ENCODE data around the gene RRP1. TPM values are rescaled to one million over a fixed set of nuclear protein-coding genes. Genes with fewer than 3 reads are reported as not detected.

RRP1 gene
- total and polyA plus RNA-seq, 9 of the 15 experiments (the other 6 are each of a cell fraction or from before 2014, with no cell fraction given) = 0.89 to 105 (median 51.6) TPM

DNA sequence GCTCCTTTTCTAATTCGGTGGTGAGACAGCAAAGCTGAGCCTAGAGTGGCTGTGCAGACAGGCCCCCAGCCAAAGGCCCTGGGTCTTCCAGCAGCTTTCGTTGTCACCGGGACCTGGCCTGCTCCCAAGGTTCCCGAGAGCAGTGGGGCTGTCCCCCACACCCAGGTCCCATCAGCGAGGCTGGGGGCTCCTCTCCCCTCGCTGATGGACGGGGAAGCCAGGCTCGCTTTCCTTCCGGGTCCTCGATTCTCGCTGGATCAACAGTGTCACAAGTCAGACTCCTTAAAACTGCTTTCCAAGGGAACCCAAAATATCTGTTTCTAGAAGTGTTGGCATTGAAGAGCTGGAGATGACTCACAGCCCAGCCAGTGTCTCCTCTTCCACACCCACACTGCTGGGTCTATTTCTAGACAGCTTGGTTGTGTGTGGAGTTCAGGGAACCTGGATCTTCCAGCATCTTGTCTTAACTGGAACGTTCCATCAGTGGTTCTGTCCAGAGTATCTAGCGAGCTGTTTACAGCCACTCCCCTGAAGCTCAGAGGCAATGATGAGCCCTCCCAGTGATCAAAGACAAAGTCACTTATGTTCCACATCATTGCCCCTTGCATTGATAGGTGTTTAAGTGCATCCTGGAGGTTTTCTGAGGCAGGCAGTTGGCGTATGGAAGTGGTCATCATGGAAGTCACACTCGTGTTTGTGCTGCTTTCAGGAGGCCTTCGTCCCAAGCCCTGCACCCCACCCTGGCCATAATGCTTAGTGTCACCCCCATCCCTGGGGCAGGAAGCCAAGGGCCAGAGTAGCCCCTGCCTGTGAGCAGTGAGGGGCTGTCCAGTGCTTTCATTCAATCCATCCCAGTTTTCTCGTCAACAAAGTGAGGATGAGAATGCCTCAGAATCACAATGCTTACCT, 35.2 kb downstream of the RRP1 start (continued):
- TF ChIP-seq TAF7 (tag; IDR thresholded peaks at IDR 0.05) = no peak
- TF ChIP-seq SMAD2 (IDR thresholded peaks at IDR 0.05; ENCODE audit: low read depth, low read length) = no peak
- TF ChIP-seq, protein P1, sequence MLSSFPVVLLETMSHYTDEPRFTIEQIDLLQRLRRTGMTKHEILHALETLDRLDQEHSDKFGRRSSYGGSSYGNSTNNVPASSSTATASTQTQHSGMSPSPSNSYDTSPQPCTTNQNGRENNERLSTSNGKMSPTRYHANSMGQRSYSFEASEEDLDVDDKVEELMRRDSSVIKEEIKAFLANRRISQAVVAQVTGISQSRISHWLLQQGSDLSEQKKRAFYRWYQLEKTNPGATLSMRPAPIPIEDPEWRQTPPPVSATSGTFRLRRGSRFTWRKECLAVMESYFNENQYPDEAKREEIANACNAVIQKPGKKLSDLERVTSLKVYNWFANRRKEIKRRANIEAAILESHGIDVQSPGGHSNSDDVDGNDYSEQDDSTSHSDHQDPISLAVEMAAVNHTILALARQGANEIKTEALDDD (IDR thresholded peaks at IDR 0.05) = no peak
- TF ChIP-seq ZNF77 (CRISPR knock-in tag; IDR thresholded peaks at IDR 0.05) = no peak
- TF ChIP-seq ZBTB7A (IDR thresholded peaks at IDR 0.05; ENCODE audit: borderline replicate concordance, control insufficient read depth, low read depth, low read length) = peak; percentile 28; the same call in 1 of the 2 replicates
- TF ChIP-seq GATAD2B (IDR thresholded peaks at IDR 0.05; ENCODE audit: borderline replicate concordance) = no peak
- peak; percentile 42 for TF ChIP-seq EGR1 (conservative IDR thresholded peaks at IDR 0.05)
- TF ChIP-seq, protein P2, sequence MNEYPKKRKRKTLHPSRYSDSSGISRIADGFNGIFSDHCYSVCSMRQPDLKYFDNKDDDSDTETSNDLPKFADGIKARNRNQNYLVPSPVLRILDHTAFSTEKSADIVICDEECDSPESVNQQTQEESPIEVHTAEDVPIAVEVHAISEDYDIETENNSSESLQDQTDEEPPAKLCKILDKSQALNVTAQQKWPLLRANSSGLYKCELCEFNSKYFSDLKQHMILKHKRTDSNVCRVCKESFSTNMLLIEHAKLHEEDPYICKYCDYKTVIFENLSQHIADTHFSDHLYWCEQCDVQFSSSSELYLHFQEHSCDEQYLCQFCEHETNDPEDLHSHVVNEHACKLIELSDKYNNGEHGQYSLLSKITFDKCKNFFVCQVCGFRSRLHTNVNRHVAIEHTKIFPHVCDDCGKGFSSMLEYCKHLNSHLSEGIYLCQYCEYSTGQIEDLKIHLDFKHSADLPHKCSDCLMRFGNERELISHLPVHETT (CRISPR knock-in tag; conservative IDR thresholded peaks at IDR 0.05 in 1 of 2, IDR thresholded peaks at IDR 0.05 in 1 of 2) = no peak
- peak; percentile 23; the same call in 1 of the 2 replicates for TF ChIP-seq MAFG (tag; conservative IDR thresholded peaks at IDR 0.05)
- no peak for TF ChIP-seq TAL1 (IDR thresholded peaks at IDR 0.05)
- no peak; the same call in 1 of the 2 replicates for TF ChIP-seq POLR2G (IDR thresholded peaks at IDR 0.05; ENCODE audit: low read depth, low read length)
- no peak for TF ChIP-seq ZFPM2 (CRISPR knock-in tag; IDR thresholded peaks at IDR 0.05)
- TF ChIP-seq POLR2B (IDR thresholded peaks at IDR 0.05; ENCODE audit: low read depth, partially characterized antibody) = no peak
- no peak for TF ChIP-seq ETS2 (tag; IDR thresholded peaks at IDR 0.05; ENCODE audit: borderline replicate concordance, poor library complexity, severe bottlenecking)
- TF ChIP-seq GABPB2 (CRISPR knock-in tag; conservative IDR thresholded peaks at IDR 0.05) = peak; percentile 25; the same call in 1 of the 2 replicates
- no peak for TF ChIP-seq MXI1 (IDR thresholded peaks at IDR 0.05; ENCODE audit: low read depth, low read length)

Measured in K562 (cell line).